ENCODE results near the gene HNRNPL. TPM values are rescaled to one million over a fixed set of nuclear protein-coding genes. Genes with fewer than 3 reads are reported as not detected.

The HNRNPL gene

Small RNA genes within 50 kb of the gene (small RNA-seq; reads per million reads assigned to genes)
- gene RNU6-140P (ENCODE audit: insufficient read depth): not detected
